ENCODE data around the gene PLA2G15. TPM values are rescaled to one million over a fixed set of nuclear protein-coding genes. Genes with fewer than 3 reads are reported as not detected.
A peak's percentile ranks its signal among the peaks of the same experiment; 100 is the strongest.

PLA2G15 gene
- total and polyA plus RNA-seq, 2 of the 13 experiments (the other 11 are each of a cell fraction or from before 2014, with no cell fraction given) = 14.4 to 23.7 TPM

DNA sequence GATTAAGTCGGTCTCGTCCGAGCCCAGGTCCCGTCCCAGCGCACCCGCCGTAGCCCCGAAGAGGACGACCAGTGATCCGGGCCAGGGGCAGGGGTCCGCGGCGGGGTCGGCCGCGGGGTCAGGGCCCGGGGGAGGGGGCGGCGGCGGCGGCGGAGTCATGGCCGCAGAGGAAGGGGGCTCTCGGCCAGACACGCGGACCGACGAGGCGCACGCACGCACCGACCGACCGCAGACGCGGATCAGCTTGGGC is 9.4 kb upstream of the PLA2G15 start, which contains the start of gene ESRP2:
Gene ESRP2 (minus strand): TSS at position 241 of the 250 bp plus-strand sequence. CDS start 82 bp downstream, at position 159.
- peak within 1 kb of the TSS; percentile 99 for H3K4me2 ChIP-seq (ENCODE audit: low read depth, low read length)
- peaks cover 20 to 25% of the 10 kb centered on the region in 2 experiments for H3K36me3 ChIP-seq (replicated peaks in 1 of 2; ENCODE audit: control insufficient read depth in 1 of 2, insufficient read depth in 2 of 2, low read length in 2 of 2)
- ATAC-seq = no peak
- no peaks in the 10 kb centered on the region for H3K9me3 ChIP-seq (ENCODE audit: low read length)
- peak within 1 kb of the TSS; percentile 66 to 94 (median 93) for H3K4me3 ChIP-seq (replicated peaks in 1 of 3; ENCODE audit: insufficient read depth in 1 of 3, low read depth in 2 of 3, low read length in 3 of 3)
- CTCF ChIA-PET (ENCODE audit: low intra/inter-chr PET ratio, low total read pairs) = no interaction called here
- POLR2A ChIA-PET = interaction anchor here (1.0 to 5.6 kb wide), 14 partner anchors 9 to 270 kb away, joined by 3 to 100 read pairs (median 20); partner anchors contain the start of genes NFATC3, PLA2G15, PRMT7 and SLC7A6
- H3K27ac ChIP-seq (ENCODE audit: extremely low read length, insufficient read depth, low read length) = peak within 1 kb of the TSS; percentile 85
- in situ Hi-C loops (cut with HindIII; ENCODE audit: extremely low pct_ligation_motif_present, low pct_unique_long_range_greater_than_20kb) (loop anchor here (10.0 kb wide), 1 partner anchor 151 kb away; the partner anchor contains the start of gene NFATC3), intact Hi-C loops (cut with micrococcal nuclease; ENCODE audit: unreplicated experiment) (loop anchor here (2.0 kb wide), 1 partner anchor 29 kb away; the partner anchor contains the start of gene SLC7A6)
- peaks cover 27% of the 10 kb centered on the region for H4K20me1 ChIP-seq (ENCODE audit: insufficient read depth, low read length)
- H3K79me2 ChIP-seq (ENCODE audit: insufficient read depth, low read length) = peaks cover 29% of the 10 kb centered on the region
- peak within 1 kb of the TSS; percentile 85 for H3K9ac ChIP-seq (ENCODE audit: insufficient read depth, low read depth, low read length)
- H2AFZ ChIP-seq (ENCODE audit: low read length) = no peak within 1 kb of the TSS
- WGBS (ENCODE audit: low lambda C conversion rate) = no CpG with 5 or more reads among the region's 36 CpGs
- FAIRE-seq = no peak
- no peaks in the 10 kb centered on the region; a peak in 1 of 5 replicates for H3K27me3 ChIP-seq (ENCODE audit: control insufficient read depth in 1 of 2, insufficient read depth in 2 of 2, low read length in 2 of 2)
- peaks cover 38% of the 10 kb centered on the region for H3K4me1 ChIP-seq (ENCODE audit: insufficient read depth, low read length)
- no TSS peak for BruUV-seq (replicated peaks)
- DNase-seq (ENCODE audit: low spot score) = no peak
- TF ChIP-seq RFXAP (CRISPR knock-in tag; IDR thresholded peaks at IDR 0.05; ENCODE audit: borderline replicate concordance) (no peak), ZNF354B (CRISPR knock-in tag; IDR thresholded peaks at IDR 0.05) (0 out of 2 replicates have a peak, but pooled peaks have one; percentile 2), TCF7L2 (IDR thresholded peaks at IDR 0.05; ENCODE audit: low read depth, low read length) (no peak), PRPF4 (IDR thresholded peaks at IDR 0.05; ENCODE audit: low read depth, low read length, poor library complexity, severe bottlenecking) (no peak), ZNF589 (CRISPR knock-in tag; conservative IDR thresholded peaks at IDR 0.05) (peak; percentile 39), KMT2B (CRISPR knock-in tag; IDR thresholded peaks at IDR 0.05) (no peak), ZNF777 (CRISPR knock-in tag; IDR thresholded peaks at IDR 0.05) (peak; percentile 84), TBX3 (IDR thresholded peaks at IDR 0.05; ENCODE audit: borderline replicate concordance) (no peak), ZSCAN30 (CRISPR knock-in tag; IDR thresholded peaks at IDR 0.05) (no peak), ZNF282 (IDR thresholded peaks at IDR 0.05; ENCODE audit: partially characterized antibody) (no peak), ZC3H13 (CRISPR knock-in tag; IDR thresholded peaks at IDR 0.05) (0 out of 2 replicates have a peak, but pooled peaks have one; percentile 19), HOXA3 (CRISPR knock-in tag; IDR thresholded peaks at IDR 0.05) (peak; percentile 62; the same call in 1 of the 2 replicates), RORA (CRISPR knock-in tag; IDR thresholded peaks at IDR 0.05) (no peak), TEAD3 (CRISPR knock-in tag; optimal IDR thresholded peaks at IDR 0.05; ENCODE audit: borderline replicate concordance) (no peak), EEA1 (CRISPR knock-in tag; IDR thresholded peaks at IDR 0.05; ENCODE audit: borderline replicate concordance) (peak; percentile 5; the same call in 1 of the 2 replicates)
- TF ChIP-seq, protein P1, sequence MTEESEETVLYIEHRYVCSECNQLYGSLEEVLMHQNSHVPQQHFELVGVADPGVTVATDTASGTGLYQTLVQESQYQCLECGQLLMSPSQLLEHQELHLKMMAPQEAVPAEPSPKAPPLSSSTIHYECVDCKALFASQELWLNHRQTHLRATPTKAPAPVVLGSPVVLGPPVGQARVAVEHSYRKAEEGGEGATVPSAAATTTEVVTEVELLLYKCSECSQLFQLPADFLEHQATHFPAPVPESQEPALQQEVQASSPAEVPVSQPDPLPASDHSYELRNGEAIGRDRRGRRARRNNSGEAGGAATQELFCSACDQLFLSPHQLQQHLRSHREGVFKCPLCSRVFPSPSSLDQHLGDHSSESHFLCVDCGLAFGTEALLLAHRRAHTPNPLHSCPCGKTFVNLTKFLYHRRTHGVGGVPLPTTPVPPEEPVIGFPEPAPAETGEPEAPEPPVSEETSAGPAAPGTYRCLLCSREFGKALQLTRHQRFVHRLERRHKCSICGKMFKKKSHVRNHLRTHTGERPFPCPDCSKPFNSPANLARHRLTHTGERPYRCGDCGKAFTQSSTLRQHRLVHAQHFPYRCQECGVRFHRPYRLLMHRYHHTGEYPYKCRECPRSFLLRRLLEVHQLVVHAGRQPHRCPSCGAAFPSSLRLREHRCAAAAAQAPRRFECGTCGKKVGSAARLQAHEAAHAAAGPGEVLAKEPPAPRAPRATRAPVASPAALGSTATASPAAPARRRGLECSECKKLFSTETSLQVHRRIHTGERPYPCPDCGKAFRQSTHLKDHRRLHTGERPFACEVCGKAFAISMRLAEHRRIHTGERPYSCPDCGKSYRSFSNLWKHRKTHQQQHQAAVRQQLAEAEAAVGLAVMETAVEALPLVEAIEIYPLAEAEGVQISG (CRISPR knock-in tag; IDR thresholded peaks at IDR 0.05) = peak; percentile 20; the same call in 1 of the 2 replicates
- TF ChIP-seq, protein P2, sequence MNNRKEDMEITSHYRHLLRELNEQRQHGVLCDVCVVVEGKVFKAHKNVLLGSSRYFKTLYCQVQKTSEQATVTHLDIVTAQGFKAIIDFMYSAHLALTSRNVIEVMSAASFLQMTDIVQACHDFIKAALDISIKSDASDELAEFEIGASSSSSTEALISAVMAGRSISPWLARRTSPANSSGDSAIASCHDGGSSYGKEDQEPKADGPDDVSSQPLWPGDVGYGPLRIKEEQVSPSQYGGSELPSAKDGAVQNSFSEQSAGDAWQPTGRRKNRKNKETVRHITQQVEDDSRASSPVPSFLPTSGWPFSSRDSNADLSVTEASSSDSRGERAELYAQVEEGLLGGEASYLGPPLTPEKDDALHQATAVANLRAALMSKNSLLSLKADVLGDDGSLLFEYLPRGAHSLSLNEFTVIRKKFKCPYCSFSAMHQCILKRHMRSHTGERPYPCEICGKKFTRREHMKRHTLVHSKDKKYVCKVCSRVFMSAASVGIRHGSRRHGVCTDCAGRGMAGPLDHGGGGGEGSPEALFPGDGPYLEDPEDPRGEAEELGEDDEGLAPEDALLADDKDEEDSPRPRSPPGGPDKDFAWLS (CRISPR knock-in tag; IDR thresholded peaks at IDR 0.05; ENCODE audit: borderline replicate concordance) = 0 out of 2 replicates have a peak, but pooled peaks have one; percentile 20
- TF ChIP-seq, protein P3, sequence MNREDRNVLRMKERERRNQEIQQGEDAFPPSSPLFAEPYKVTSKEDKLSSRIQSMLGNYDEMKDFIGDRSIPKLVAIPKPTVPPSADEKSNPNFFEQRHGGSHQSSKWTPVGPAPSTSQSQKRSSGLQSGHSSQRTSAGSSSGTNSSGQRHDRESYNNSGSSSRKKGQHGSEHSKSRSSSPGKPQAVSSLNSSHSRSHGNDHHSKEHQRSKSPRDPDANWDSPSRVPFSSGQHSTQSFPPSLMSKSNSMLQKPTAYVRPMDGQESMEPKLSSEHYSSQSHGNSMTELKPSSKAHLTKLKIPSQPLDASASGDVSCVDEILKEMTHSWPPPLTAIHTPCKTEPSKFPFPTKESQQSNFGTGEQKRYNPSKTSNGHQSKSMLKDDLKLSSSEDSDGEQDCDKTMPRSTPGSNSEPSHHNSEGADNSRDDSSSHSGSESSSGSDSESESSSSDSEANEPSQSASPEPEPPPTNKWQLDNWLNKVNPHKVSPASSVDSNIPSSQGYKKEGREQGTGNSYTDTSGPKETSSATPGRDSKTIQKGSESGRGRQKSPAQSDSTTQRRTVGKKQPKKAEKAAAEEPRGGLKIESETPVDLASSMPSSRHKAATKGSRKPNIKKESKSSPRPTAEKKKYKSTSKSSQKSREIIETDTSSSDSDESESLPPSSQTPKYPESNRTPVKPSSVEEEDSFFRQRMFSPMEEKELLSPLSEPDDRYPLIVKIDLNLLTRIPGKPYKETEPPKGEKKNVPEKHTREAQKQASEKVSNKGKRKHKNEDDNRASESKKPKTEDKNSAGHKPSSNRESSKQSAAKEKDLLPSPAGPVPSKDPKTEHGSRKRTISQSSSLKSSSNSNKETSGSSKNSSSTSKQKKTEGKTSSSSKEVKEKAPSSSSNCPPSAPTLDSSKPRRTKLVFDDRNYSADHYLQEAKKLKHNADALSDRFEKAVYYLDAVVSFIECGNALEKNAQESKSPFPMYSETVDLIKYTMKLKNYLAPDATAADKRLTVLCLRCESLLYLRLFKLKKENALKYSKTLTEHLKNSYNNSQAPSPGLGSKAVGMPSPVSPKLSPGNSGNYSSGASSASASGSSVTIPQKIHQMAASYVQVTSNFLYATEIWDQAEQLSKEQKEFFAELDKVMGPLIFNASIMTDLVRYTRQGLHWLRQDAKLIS (CRISPR knock-in tag; IDR thresholded peaks at IDR 0.05) = no peak

Measured in HepG2 (cell line).